Tongue (tissue), 2 donors: ENCODE measurements around the gene RPL28. TPM values are rescaled to one million over a fixed set of nuclear protein-coding genes. Genes with fewer than 3 reads are reported as not detected.

Source experiments
- DNase-seq: peaks from one replicate; pipeline ENCODE4 v3.0.0-alpha.2; 2015
- total RNA-seq: library from RNA; depleted of rRNA; stranded (reverse); fragments of >200 nt; gene quantifications from one replicate; pipeline ENCODE4 v1.2.3, GENCODE V29; 2014

The RPL28 gene
- total RNA-seq, 1 donor from 2014 or later: 453 TPM

DNA sequence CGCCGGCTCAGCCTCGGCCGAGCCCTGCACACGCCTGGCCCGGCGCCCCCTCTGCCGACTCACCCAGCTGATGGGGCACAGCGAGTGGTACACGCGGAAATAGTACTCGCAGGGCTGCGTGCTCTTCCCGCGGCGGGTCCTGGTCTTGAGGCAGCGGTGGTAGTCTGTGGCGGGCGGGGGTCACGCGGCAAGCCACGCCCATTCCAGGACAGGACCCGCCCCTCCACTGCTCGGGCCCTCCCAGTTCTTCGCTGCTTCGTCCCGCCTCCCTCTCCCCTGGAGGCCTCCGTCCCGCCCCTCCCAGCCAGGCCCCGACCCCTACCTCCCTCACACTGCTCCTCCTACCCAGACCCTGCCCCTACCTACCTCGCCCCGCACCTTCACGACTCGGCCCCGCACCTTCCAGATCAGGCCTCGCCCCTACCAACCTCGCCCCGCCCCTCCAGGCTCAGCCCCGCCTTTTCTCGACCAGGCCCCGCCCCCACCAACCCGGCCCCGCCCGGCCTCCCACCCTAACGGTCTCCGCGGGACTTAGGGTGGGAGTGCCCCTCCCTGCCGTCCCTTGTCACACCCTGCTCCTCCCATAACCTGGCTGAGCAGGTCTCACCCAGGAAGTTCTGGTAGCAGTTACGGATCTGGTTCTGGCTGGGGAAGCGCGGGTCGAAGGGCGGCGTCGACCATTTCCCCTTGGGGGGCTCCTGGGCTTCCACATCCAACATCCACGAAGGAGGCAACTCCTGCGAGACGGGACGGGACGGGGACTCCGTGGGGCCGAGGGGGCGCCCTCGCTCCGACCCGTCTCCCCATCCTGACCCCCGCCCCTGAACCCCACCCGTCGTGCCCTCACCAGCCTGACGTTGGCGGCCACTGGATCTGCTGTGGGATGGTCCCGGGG lies 31.7 kb upstream of the RPL28 start:
- DNase-seq: peak; percentile 60

DNA sequence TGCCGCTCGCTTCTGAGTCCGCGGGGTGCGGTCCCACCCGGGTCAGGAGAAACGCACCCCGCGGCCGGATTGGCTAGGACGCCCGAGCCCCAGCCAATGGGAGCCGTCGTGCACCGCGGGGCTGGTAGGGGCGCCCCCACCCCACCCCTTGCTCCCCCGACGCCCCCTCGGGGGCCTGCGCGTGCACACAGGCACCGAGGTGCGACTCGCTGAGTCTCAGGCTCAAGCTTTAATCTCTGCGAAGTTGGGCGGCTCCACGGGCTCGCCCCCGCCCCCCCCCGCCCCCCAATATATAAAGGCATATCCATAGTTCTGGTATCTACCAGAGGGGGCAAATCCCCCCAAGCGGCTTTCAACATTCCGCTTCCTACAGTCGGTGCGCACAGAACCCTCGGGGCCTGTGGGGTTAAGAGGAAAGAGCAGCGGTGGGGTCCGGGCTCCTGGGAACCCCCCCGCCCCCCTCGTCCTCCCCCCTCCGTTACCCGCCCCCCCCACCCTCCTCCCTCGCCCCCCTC lies 31.0 kb upstream of the RPL28 start, which contains the start of gene COX6B2:
Gene COX6B2 (minus strand): TSS at position 22 of the 515 bp plus-strand sequence. CDS start 198 bp downstream, outside the sequence.
- no peak for DNase-seq

DNA sequence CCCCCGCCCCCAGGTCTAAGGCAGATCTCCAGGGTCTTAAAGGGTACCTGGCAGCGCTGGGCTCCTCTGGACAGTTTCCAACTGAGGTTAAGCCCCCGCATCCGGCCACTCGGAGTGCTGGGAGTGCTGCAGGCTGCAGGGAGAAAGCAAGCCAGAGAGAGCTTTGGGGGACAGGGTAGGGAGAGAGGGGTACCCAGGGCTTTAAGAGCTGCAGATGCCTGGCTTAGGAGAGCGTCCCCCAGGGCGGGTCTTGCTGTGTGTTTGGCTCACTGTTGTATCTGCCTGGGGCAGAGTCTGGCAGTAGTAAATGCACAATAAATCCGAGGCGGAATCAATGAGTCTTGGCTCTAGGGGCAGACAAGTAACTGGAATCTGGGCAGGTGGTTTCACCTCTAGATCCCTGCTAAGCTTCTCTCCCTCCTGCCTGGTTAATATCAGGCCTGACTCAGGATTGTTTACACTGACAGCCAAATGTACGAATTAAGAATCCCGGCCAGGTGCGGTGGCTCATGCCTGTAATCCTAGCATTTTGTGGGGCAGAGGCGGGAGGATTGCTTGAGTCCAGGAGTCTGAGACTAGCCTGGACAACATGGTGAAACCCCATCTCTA lies 30.4 kb upstream of the RPL28 start:
- peak; percentile 37 for DNase-seq

DNA sequence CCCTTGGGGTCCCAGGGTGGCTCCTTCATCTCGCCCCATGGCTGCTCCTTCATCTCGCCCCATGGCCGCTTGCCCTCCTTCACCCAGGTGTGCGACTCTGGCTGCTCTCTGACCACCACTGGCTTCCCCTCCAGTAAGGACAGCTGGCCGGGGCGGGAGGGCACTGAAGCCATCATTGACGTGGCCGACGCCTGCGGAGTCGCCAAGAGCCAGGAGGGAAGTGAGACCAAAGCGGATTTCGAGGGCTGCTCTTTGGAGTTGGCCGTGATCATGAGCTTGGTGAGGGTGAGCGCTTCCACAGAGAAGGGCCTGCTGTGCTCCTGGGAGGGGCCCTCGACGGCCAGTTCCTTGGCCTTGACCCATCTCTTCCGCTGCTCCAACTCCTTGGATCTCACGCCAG lies 27.2 kb upstream of the RPL28 start:
- no peak for DNase-seq

DNA sequence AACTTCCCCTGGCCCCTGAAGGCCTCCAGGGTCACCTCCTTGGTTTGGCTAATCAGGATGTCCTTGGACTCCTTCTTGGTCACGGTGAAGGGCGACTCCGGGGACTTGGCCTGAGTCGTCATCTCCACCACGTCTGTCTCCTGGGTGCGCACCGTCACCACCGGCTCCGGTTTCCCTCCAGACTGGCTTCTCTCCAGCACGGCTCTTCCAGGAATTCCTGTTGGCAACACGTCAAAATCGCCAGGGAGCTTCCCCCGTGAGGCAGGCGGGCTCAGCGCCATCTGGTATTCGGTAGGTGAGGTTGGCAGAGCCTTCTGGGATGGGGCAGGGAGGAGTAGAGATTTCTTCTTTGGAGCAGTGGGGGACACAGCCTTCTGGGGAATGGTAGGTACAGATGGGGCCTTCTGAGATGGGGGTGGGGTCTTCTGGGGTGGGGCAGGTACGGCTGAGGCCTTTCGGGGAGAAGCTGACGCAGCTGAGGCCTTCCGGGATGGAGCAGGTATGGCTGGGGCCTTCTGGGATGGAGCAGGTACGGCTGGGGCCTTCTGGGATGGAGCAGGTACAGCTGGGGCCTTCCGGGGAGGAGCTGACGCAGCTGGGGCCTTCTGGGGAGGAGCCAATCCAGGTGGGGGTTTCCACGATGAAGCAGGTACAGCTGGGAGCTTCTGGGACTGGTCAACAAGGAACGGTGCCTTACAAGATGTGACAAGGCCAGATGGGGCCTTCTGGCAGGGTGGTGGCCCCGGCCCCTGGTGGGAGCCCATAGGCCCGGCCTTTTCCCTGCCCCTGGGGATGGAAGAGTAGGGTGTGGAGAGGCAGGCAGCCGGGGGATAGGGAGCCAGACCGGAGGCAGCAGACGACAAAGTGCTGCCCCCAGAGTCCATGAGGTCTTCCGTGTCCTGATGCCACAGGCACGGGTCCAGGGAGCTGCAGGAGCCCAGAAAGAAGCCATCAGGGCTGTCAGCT lies 26.5 kb upstream of the RPL28 start:
- DNase-seq: no peak

DNA sequence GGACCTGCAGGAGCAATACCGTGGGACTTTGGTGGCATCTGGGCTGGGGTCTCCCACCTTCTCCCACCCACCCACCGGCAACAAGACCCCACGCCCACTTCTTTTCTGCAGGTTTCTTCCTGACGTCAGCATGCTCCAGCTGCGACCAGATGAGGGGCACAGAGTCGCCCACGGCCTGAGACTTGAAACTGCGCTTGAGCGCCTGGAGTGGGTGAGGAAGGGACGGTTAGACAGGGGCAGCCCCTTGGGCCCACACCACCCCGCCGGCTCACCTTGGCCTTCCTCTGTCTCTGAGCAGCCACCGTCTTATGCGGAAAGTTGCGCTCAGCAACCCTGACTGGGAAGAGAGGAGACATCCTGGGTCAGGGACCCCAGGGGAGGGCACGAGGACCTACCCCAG lies 24.8 kb upstream of the RPL28 start:
- no peak for DNase-seq

DNA sequence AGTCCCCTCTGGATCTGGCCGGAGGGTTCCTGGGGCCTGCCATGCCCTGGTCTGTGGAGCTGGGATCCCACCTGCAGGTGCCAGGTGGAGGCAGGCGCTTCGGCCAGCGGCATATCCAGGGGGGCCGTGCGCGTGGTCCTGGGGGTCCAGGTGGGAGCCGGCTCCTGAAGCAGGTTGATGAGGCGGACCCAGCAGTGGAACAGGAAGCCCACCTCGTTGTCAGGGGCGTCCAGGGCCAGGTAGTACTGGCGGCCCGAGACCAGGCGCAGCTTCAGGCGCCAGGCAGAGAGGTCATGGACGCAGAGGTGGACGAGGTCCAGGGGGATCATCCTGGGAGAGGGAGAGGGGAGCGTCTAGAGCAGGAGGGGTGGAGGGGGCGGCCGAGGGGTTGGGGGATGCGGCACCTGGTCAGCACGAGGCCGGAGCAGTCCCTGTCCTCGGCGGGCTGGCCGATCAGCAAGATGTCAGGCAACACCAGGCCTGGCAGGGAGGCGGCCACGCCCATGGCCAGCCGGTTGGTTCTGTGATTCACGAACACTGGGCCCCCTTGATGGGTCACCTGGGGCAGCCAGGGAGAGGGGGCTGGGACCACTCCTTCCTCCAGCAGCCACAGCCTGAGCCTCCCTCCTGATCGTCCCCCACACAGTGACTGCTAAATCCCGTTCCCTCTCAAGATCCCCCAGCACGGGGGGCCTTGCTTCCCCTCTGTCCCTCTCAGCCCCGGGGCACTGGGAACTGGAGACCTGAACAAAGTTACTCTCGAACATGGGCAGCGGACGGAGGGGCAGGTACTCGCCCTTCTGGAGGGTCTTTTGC lies 23.4 kb upstream of the RPL28 start:
- DNase-seq: no peak

DNA sequence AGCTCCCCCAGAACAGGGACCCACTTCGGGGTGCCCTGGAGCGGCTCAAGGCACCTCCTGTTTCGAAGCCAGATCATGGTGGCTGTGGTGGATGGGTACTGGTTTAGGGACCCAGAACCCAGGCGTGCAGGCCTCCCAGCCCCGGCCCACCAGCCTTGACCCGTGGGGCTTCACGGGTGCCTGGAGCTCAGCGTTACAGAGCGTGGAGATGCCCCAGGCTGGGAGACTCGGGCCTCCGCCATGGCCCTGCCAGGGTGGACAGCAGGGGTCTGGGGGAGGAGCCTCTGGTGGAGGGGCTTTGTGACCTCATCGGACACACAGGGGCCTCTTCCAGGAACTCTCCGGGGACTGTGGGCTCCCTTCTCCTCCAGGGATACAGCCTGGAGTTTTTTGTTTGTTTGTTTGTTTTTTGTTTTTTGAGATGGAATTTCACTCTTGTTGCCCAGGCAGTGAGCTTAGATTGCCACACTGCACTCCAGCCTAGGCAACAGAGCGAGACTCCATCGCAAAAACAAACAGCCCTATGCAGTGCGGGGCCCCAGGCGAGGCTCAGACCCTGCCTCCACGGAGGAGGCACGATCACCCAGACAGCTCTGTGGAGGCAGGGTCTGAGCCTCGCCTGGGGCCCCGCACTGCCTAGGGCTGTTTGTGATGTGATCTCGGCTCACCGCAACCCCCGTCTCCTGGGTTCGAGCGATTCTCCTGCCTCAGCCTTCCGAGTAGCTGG lies 22.6 kb upstream of the RPL28 start, which contains the start of gene GARIN5B:
Gene GARIN5B (minus strand): TSS at position 271 of the 727 bp plus-strand sequence. CDS start 194 bp downstream, at position 77.
- DNase-seq: no peak

DNA sequence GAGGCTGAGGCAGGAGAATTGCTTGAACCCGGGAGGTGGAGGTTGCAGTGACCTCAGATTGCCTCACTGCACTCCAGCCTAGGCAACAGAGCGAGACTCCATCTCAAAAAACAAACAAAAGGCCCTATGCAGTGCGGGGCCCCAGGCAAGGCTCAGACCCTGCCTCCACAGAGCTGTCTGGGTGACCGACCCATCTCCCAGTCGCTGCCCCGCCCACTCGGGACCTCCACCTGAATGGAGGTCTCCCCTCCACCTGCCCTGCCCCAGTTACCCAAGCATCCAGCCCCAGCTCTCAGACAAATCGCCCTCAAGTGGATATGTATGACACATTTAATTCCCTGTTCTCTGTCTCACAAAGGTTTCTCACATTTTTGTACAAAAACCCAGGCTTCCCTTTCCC lies 20.5 kb upstream of the RPL28 start:
- DNase-seq: no peak

DNA sequence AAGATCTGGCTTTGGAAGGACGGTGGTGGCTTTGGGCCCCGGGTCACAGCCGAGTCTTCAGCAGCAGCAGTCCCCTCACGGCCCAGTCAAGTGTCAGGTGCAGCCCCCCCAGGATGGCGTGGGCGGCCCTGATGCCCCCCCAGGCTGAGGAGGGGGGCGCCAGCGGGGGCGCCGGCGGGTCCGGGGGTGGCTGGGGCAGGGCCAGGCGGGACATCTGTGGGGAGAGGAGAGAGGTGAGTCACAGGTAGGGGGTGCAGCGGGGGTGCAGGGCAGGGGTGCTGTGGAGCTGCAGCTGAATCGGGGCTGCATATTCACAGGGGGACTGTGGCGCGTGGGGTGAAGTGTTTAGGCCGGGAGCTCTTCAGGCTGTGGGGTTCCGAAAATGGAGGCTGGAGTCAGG lies 19.8 kb upstream of the RPL28 start:
- no peak for DNase-seq

DNA sequence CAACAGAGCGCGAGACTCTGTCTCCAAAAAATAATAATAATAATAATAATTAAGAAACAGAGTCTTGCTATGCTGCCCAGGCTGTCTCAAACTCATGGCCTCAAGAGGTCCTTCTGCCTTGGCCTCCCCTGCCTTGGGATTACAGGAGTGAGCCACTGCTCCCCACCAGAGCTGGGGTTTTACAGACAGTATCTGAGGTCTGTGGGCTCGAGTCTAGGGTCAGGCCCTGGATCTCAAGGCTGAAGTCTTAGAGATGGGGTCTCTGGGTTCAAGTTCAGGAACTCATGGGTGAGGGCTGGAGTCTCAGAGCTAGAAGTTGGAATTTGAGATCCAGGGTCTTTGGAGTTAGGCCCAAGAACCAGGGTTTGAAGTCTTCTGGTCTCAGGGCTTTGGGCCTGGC lies 18.9 kb upstream of the RPL28 start:
- DNase-seq: no peak

DNA sequence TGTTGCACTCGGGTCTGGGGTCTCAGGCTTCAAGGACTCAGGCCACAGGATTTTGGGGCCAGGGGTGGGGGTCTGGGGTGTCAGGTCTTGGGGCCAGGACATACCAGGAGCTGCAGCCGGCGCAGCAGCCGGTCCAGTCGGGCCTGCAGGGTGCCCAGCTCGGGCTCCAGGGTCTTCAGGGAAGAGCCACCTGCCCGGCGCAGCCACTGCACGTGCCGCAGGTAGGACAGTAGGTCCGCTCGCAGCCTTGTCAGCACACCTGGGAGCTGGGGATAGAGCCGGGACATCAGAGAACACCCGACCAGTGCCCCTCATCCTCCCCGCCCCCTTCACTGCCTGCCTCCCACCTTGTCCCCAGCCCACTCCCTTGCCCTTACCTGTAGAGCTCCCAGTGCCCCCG lies 17.6 kb upstream of the RPL28 start:
- no peak for DNase-seq

DNA sequence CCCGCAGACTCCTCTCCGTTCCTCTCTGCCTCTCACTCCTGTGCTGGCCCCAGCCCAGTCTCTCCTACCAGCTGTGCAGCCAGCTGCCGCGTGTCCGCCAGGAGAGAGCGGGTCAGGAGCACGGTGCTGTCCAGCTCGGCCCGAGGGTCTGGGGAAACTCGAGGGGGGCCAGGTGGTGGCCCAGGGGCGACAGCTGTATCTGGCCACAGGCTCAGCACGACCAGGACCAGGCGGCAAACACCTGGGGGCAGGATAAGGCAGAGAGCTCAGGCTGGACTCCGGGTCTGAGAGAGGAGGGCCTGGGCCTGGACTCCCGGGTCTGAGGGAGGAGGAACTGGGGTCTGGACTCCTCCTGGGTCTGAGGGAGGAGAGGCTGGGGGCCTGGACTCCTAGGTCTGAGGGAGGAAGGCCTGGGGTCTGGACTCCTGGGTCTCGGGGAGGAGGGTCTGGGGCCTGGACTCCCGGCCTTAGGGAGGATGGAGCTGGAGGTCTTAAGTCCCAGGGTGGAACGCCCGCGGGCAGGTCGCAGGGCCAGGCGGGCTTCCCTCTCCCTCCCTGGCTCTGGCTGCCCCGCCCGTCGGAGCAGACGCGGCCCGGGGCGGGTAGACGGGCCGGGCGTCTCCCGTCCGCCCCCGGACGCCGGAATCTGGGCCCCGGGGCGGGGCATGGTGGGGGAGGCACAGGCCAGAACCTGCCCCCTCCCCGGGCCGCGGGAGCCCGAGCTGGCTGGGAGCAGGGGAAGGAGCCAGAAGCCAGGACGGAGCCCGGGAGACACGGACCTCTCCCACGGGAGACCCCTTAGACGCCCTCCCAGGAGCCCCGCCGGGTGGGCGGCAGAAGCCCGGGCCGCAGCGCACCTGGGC lies 16.8 kb upstream of the RPL28 start:
- DNase-seq: peak; percentile 61

DNA sequence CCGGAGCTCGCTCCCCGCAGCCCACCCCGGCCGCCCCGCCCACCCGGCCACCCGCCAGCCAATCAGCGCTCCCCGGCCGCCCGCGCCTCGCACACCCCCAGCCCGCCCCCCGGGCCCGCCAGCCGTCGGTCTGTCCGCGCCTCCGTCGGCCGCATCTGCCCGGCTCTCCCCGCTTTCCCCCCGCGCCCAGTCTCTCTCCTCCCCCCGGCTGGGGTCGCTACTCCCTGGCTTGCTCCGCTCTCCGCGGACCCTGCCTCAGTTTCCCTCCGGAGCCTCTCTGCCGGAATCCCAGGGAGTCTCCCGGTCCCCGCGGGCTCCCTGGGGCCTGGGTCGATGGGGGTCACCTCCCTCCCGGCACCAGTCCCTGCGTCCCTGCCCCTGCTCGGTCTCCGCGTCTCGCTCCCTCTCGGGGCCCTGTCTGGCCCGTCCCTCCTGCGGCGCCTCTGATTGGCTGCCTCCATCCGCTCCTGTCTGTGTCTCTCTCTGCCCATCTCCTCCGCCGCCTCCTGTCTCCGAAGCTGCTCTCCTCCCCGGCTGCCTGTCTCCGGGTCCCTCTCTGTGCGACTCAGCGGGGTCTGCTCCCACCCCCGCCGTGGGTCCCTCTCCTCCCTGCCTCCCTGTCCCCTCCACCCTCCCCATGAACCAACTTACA lies 16.0 kb upstream of the RPL28 start:
- DNase-seq: peak; percentile 51

DNA sequence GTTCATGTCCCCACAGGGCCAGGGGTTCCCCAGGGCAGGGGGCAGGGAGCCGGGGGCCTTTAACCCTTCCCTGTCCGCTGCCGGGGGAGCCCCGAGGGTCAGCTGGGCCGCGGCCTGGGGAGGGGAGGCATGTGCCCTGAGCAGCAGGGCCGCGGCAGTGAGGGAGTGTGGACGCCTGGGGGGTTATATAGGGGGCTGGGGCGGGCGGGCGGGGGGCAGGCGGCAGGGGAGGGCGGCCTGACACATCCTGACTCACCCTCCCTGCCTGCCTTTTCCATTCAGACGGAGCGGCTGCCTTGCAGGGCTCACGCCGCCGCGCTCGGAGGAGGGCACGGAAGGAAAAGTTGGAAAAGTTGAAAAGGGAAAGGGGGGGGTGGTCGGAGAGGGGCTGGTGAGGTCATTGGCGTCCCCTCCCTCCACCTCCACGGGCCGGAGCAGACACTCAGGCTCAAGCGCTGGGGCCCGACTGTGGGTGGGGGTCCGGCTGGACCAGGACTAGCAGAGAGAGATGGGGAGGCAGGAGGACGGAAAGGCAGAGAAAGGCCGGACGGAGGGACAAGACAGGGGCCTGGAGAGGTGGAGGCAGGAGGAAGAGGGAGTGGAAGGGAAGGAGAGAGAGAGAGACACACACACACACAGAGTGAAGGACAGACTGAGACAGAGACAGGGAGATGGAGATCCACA lies 15.3 kb upstream of the RPL28 start, which contains the start of gene IL11:
Gene IL11 (minus strand): TSS at position 159 of the 684 bp plus-strand sequence. CDS start 153 bp downstream, at position 6.
- DNase-seq: no peak

DNA sequence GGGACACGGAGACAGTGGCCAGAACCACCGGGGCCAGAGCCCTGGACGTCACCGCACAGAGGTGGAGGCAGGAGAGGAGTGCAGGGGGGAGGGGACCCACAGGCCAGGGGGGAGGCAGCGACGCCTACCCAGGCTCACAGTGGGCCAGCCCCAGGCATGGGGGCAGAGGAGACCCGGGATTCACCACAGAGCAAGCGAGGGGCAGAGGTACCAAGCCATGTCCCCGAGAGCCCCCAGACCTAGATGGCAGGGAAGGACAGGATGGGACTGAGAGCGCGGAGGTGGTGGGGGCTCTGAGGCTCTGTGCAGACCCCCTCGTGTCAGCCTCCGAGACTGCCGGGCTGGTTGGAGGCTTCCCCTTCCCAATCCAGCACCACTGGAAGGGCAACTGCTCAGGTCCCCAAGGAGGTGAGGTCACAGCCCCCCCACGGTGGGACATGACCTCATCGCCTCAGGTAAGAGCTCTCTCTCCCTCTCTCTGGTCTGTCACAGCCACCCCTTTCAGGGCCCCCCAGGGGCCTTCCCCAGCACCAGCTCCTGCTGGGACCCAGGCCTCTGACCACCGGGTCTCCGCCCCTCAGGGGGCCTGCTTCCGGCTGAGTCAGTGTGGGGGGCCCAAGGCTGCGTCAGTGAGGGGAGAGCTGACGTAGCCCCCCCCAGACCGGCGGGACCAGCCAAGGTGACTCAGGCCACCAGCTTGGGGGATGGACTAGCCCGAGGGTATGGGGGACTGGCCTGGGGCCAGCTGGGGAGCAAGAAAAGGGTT lies 13.2 kb upstream of the RPL28 start:
- DNase-seq: no peak

DNA sequence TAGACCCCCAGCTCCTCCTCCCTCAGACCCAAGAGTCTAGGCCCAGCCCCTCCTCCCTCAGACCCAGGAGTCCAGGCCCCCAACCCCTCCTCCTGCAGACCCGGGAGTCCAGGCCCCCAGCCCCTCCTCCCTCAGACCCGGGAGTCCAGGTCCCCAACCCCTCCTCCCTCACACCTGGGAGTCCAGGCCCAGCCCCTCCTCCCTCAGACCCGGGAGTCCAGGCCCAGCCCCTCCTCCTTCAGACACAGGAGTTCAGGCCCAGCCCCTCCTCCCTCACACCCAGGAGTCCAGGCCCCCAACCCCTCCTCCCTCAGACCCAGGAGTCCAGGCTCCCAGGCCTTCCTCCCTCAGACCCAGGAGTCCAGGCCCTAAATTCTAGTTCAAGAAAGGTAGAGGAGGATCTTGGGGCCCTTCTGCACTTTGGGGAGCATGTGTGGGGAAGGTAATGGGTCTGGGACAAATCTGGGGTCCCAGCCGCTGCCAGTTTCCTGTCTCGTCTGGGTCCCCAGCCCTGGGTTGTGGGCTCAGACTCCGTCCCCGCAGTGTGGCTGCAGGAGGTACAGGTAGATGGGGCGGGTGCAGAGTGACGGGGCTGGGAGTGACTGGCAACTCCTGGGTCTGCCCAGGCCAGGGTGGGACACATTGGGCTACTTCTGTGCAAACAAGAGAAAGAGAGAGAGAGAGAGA lies 12.3 kb upstream of the RPL28 start:
- no peak for DNase-seq
